Mesenchymal stem cell (in vitro differentiated cells and primary cell): ENCODE results near the gene PRICKLE2.
A peak's percentile ranks its signal among the peaks of the same experiment; 100 is the strongest.

Experiments used
- DNase-seq: peaks from one replicate; pipeline ENCODE4 v3.0.0-alpha.2; 2013
- H2AFZ ChIP-seq: one replicate; pipeline ENCODE4 v1.6.1; 2013; ENCODE audit warnings: low read depth, mild to moderate bottlenecking, control low read depth, inconsistent platforms, low read length, moderate library complexity
- H2AK5ac ChIP-seq: 2 replicates; pipeline ENCODE4 v1.6.1; 2013; ENCODE audit warnings: low read length, moderate library complexity, mild to moderate bottlenecking, inconsistent platforms; ENCODE audit not compliant: severe bottlenecking
- H2BK120ac ChIP-seq: one replicate; pipeline ENCODE4 v1.6.1; 2013; ENCODE audit warnings: low read depth, mild to moderate bottlenecking, inconsistent platforms, low read length, moderate library complexity
- H2BK12ac ChIP-seq, 2 experiments: one replicate each; pipeline ENCODE4 v1.6.1; 2013; ENCODE audit warnings: inconsistent platforms in 2 of 2, low read length in 2 of 2, mild to moderate bottlenecking in 2 of 2, moderate library complexity in 2 of 2, control low read depth in 1 of 2
- H2BK15ac ChIP-seq: one replicate; pipeline ENCODE4 v1.6.1; 2013; ENCODE audit warnings: mild to moderate bottlenecking, low read depth, inconsistent platforms; ENCODE audit not compliant: poor library complexity, severe bottlenecking
- H2BK5ac ChIP-seq: 2 replicates; pipeline ENCODE4 v1.6.1; 2013; ENCODE audit warnings: low read depth, mild to moderate bottlenecking, low read length, control low read depth, inconsistent platforms; ENCODE audit not compliant: poor library complexity, severe bottlenecking
- H3K14ac ChIP-seq, 2 experiments: one replicate each; pipeline ENCODE4 v1.6.1; 2013; ENCODE audit warnings: inconsistent platforms in 2 of 2, low read length in 2 of 2, control low read depth in 1 of 2, mild to moderate bottlenecking in 1 of 2, moderate library complexity in 1 of 2
- H3K18ac ChIP-seq, 2 experiments: one replicate each; pipeline ENCODE4 v1.6.1; 2013; ENCODE audit warnings: inconsistent platforms in 2 of 2, low read length in 2 of 2, control low read depth in 1 of 2, low read depth in 1 of 2, mild to moderate bottlenecking in 1 of 2
- H3K23ac ChIP-seq, 2 experiments: one replicate each; pipeline ENCODE4 v1.6.1; 2013; ENCODE audit warnings: inconsistent platforms in 2 of 2, low read length in 2 of 2, mild to moderate bottlenecking in 2 of 2, moderate library complexity in 2 of 2, control low read depth in 1 of 2
- H3K27ac ChIP-seq: 2 replicates; pipeline ENCODE4 v1.5.1; 2013; ENCODE audit warnings: mild to moderate bottlenecking, moderate library complexity, low read length, control low read depth, inconsistent platforms; ENCODE audit not compliant: poor library complexity, severe bottlenecking
- H3K27me3 ChIP-seq, 2 experiments: 2 replicates each; pipeline versions ENCODE4 v1.6.1 to v1.7.0; 2013; ENCODE audit warnings: low read length in 2 of 2, mild to moderate bottlenecking in 2 of 2, moderate library complexity in 2 of 2, control low read depth in 1 of 2, inconsistent platforms in 1 of 2; ENCODE audit not compliant: control insufficient read depth in 1 of 2, insufficient read depth in 1 of 2
- H3K36me3 ChIP-seq, 2 experiments: 2 replicates each; pipeline versions ENCODE4 v1.6.1 to v1.7.0; 2013; ENCODE audit warnings: low read length in 2 of 2, control low read depth in 1 of 2, inconsistent platforms in 1 of 2, low read depth in 1 of 2, mild to moderate bottlenecking in 1 of 2; ENCODE audit not compliant: insufficient read depth in 2 of 2, control insufficient read depth in 1 of 2
- H3K4ac ChIP-seq, 2 experiments: one replicate each; pipeline ENCODE4 v1.6.1; 2013; ENCODE audit warnings: inconsistent platforms in 2 of 2, low read length in 2 of 2, mild to moderate bottlenecking in 2 of 2, moderate library complexity in 2 of 2, control low read depth in 1 of 2, low read depth in 1 of 2
- H3K4me1 ChIP-seq: 2 replicates; pipeline ENCODE4 v1.6.1; 2013; ENCODE audit warnings: low read depth, low read length, control low read depth; ENCODE audit not compliant: control insufficient read depth, insufficient read depth
- H3K4me2 ChIP-seq: 2 replicates; pipeline ENCODE4 v1.6.1; 2013; ENCODE audit warnings: low read length, mild to moderate bottlenecking, inconsistent platforms; ENCODE audit not compliant: poor library complexity, severe bottlenecking
- H3K4me3 ChIP-seq, 2 experiments: 2 replicates each; pipeline versions ENCODE4 v1.5.1 to v1.7.0; 2013; ENCODE audit warnings: low read length in 2 of 2, mild to moderate bottlenecking in 2 of 2, control low read depth in 1 of 2, low read depth in 1 of 2; ENCODE audit not compliant: insufficient read depth in 1 of 2
- H3K79me1 ChIP-seq: replicated peaks from 2 replicates; pipeline ENCODE4 v1.6.1; 2013; ENCODE audit warnings: mild to moderate bottlenecking, control low read depth, low read length, inconsistent platforms; ENCODE audit not compliant: poor library complexity, severe bottlenecking
- H3K9ac ChIP-seq: 2 replicates; pipeline ENCODE4 v1.7.0; 2013; ENCODE audit warnings: mild to moderate bottlenecking, low read length, moderate library complexity
- H3K9me3 ChIP-seq: 2 replicates; pipeline ENCODE4 v1.7.0; 2013; ENCODE audit warnings: mild to moderate bottlenecking, low read length; ENCODE audit not compliant: control insufficient read depth
- H4K8ac ChIP-seq: one replicate; pipeline ENCODE4 v1.6.1; 2013; ENCODE audit warnings: inconsistent platforms, mild to moderate bottlenecking, low read length, moderate library complexity
- H4K91ac ChIP-seq: one replicate; pipeline ENCODE4 v1.6.1; 2013; ENCODE audit warnings: mild to moderate bottlenecking, low read length, inconsistent platforms
- WGBS: methylation state at CpG from one replicate; pipeline ENCODE4 v1.1.7; 2013; ENCODE audit warnings: mixed read lengths; 5-methylcytosine and 5-hydroxymethylcytosine counted together

The PRICKLE2 gene

GRCh38 chr3:64255741-64256340 is 30.6 kb upstream of the PRICKLE2 start:
- Histone ChIP-seq H4K91ac (no peak overlapping the region), H3K9ac (no peak overlapping the region), H2BK120ac (no peak overlapping the region), H2BK12ac (no peak overlapping the region), H3K79me1 (peaks cover 9% of the 10 kb centered on the region), H3K14ac (no peak overlapping the region), H2AFZ (no peak overlapping the region), H3K18ac (peak overlapping the region in 1 of 2 experiments; percentile 46), H3K27me3 (no peaks in the 10 kb centered on the region), H3K27ac (no peak overlapping the region), H3K23ac (no peak overlapping the region), H3K4ac (no peak overlapping the region), H3K4me1 (peaks cover 8% of the 10 kb centered on the region), H4K8ac (no peak overlapping the region), H3K4me3 (no peak overlapping the region), H3K4me2 (no peak overlapping the region), H2BK5ac (no peak overlapping the region), H2AK5ac (no peak overlapping the region), H3K36me3 (peaks cover 18 to 38% of the 10 kb centered on the region in 2 experiments), H3K9me3 (no peaks in the 10 kb centered on the region), H2BK15ac (no peak overlapping the region)
- WGBS = 69% methylated on average over 4 of the region's 5 CpGs
- peak; percentile 59 for DNase-seq

- Histone ChIP-seq H3K27me3 (no peaks in the 10 kb centered on the region), H3K9me3 (no peaks in the 10 kb centered on the region), H3K79me1 (peaks cover 9% of the 10 kb centered on the region), H3K4ac (no peak overlapping the region), H3K9ac (no peak overlapping the region), H3K23ac (no peak overlapping the region), H4K8ac (no peak overlapping the region), H2BK12ac (no peak overlapping the region), H3K4me1 (peaks cover 6% of the 10 kb centered on the region), H3K36me3 (peaks cover 18 to 46% of the 10 kb centered on the region in 2 experiments), H3K18ac (no peak overlapping the region), H2BK15ac (no peak overlapping the region), H3K14ac (no peak overlapping the region), H4K91ac (no peak overlapping the region), H2AK5ac (no peak overlapping the region), H2BK5ac (no peak overlapping the region), H3K27ac (no peak overlapping the region), H2AFZ (no peak overlapping the region), H2BK120ac (no peak overlapping the region), H3K4me3 (no peak overlapping the region), H3K4me2 (no peak overlapping the region)
- 100% methylated on average over 2 of the region's 2 CpGs for WGBS
- no peak for DNase-seq
These were observed 29.2 kb upstream of the PRICKLE2 start for GRCh38 chr3:64254443-64254842.

DNA sequence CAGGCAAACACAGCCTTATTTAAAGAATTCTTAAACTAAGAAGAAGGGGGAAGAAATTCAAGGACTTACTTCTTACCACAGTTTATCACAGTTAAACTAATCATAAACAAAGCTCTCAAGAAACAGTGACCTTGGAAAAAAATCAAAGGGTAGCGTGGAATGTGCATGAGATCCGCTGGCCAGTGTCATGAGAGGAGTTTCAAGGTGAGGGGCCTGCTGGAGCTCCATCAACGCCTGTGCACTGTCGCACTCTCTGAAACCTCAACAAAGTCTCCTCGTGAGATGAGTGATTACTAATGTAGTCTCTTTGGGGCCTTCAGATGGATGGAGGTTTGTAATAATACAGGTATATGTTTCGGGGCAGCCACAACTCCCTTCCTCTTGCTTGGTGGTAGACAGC is 28.4 kb upstream of the PRICKLE2 start:
- no peak overlapping the region for H4K8ac ChIP-seq
- H3K4me1 ChIP-seq = peaks cover 6% of the 10 kb centered on the region
- no peaks in the 10 kb centered on the region for H3K27me3 ChIP-seq
- H3K4ac ChIP-seq = no peak overlapping the region
- H3K23ac ChIP-seq = no peak overlapping the region
- H2BK120ac ChIP-seq = no peak overlapping the region
- no peak overlapping the region for H2AK5ac ChIP-seq
- H3K9ac ChIP-seq = no peak overlapping the region
- no peak overlapping the region for H2BK5ac ChIP-seq
- peaks cover 9% of the 10 kb centered on the region for H3K79me1 ChIP-seq
- no peak overlapping the region for H2BK12ac ChIP-seq
- peaks cover 18 to 50% of the 10 kb centered on the region in 2 experiments for H3K36me3 ChIP-seq
- no peak overlapping the region for H3K4me3 ChIP-seq
- WGBS = 84% methylated on average over 6 of the region's 6 CpGs
- no peak overlapping the region for H2BK15ac ChIP-seq
- H3K9me3 ChIP-seq = no peaks in the 10 kb centered on the region
- no peak overlapping the region for H3K14ac ChIP-seq
- H4K91ac ChIP-seq = no peak overlapping the region
- no peak overlapping the region for H3K18ac ChIP-seq
- H2AFZ ChIP-seq = no peak overlapping the region
- peak; percentile 45 for DNase-seq
- H3K4me2 ChIP-seq = no peak overlapping the region
- no peak overlapping the region for H3K27ac ChIP-seq

GRCh38 chr3:64251019-64251418 is 25.8 kb upstream of the PRICKLE2 start:
- Histone ChIP-seq H3K9ac (no peak overlapping the region), H2BK12ac (no peak overlapping the region), H3K4ac (no peak overlapping the region), H2BK5ac (no peak overlapping the region), H3K14ac (no peak overlapping the region), H2BK15ac (no peak overlapping the region), H3K4me3 (no peak overlapping the region), H2AK5ac (no peak overlapping the region), H2AFZ (no peak overlapping the region), H4K91ac (no peak overlapping the region), H3K23ac (no peak overlapping the region), H3K27ac (no peak overlapping the region), H3K4me1 (peaks cover 5% of the 10 kb centered on the region), H3K4me2 (no peak overlapping the region), H3K27me3 (no peaks in the 10 kb centered on the region), H3K36me3 (peaks cover 13 to 50% of the 10 kb centered on the region in 2 experiments), H2BK120ac (no peak overlapping the region), H3K18ac (no peak overlapping the region), H4K8ac (no peak overlapping the region), H3K79me1 (peaks cover 9% of the 10 kb centered on the region), H3K9me3 (no peaks in the 10 kb centered on the region)
- WGBS = 88% methylated on average over 2 of the region's 3 CpGs
- DNase-seq = no peak
